Measurements from ENCODE around the gene MRPL54. TPM values are rescaled to one million over a fixed set of nuclear protein-coding genes. Genes with fewer than 3 reads are reported as not detected.

Gene MRPL54
- 51.7 TPM for total RNA-seq

GRCh38 chr19:3762501-3763459 is at the start of gene MRPL54:
Gene MRPL54 (plus strand): TSS chr19:3762682. CDS start chr19:3762701, 19 bp downstream.
- DNase-seq (ENCODE audit: low spot score), result peak; percentile 99

- DNase-seq (ENCODE audit: low spot score), result no peak
Observed at GRCh38 chr19:3716147-3716668, 46.3 kb upstream of the MRPL54 start.

- no peak for DNase-seq (ENCODE audit: low spot score)
Observed at GRCh38 chr19:3719868-3720267, 42.6 kb upstream of the MRPL54 start.

- DNase-seq (ENCODE audit: low spot score), result no peak
Observed at GRCh38 chr19:3720349-3720917, 42.0 kb upstream of the MRPL54 start.

- DNase-seq (ENCODE audit: low spot score), result peak; percentile 95
Observed at GRCh38 chr19:3721131-3721886, 41.2 kb upstream of the MRPL54 start.

GRCh38 chr19:3721887-3722442 is 40.5 kb upstream of the MRPL54 start:
- DNase-seq (ENCODE audit: low spot score), result no peak

GRCh38 chr19:3722443-3723109 is 39.9 kb upstream of the MRPL54 start:
- DNase-seq (ENCODE audit: low spot score), result no peak

- DNase-seq (ENCODE audit: low spot score), result no peak
Observed at GRCh38 chr19:3723110-3723488, 39.4 kb upstream of the MRPL54 start.

GRCh38 chr19:3723883-3724282 is 38.6 kb upstream of the MRPL54 start:
- DNase-seq (ENCODE audit: low spot score), result no peak

- DNase-seq (ENCODE audit: low spot score), result no peak
Observed at GRCh38 chr19:3725121-3725520, 37.4 kb upstream of the MRPL54 start.

GRCh38 chr19:3725640-3726310 is 36.7 kb upstream of the MRPL54 start:
- DNase-seq (ENCODE audit: low spot score), result peak; percentile 54

- no peak for DNase-seq (ENCODE audit: low spot score)
Observed at GRCh38 chr19:3730457-3730958, 32.0 kb upstream of the MRPL54 start.

- DNase-seq (ENCODE audit: low spot score), result no peak
Observed at GRCh38 chr19:3732108-3732507, 30.4 kb upstream of the MRPL54 start.

GRCh38 chr19:3733549-3734309 is 28.8 kb upstream of the MRPL54 start:
- no peak for DNase-seq (ENCODE audit: low spot score)

GRCh38 chr19:3734310-3734600 is 28.2 kb upstream of the MRPL54 start:
- DNase-seq (ENCODE audit: low spot score), result no peak

- DNase-seq (ENCODE audit: low spot score), result no peak
Observed at GRCh38 chr19:3736106-3736724, 26.3 kb upstream of the MRPL54 start.

- DNase-seq (ENCODE audit: low spot score), result no peak
Observed at GRCh38 chr19:3737487-3738205, 24.8 kb upstream of the MRPL54 start.

- no peak for DNase-seq (ENCODE audit: low spot score)
Observed at GRCh38 chr19:3738477-3739220, 23.8 kb upstream of the MRPL54 start.
